ENCODE measurements around the gene NUPR1.
"Not testable (repeated sequence)": the region's sequence is repeated elsewhere in the genome, so short reads cannot be mapped to it uniquely, and the experiment has no call there.

The NUPR1 gene, protein sequence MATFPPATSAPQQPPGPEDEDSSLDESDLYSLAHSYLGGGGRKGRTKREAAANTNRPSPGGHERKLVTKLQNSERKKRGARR

DNA sequence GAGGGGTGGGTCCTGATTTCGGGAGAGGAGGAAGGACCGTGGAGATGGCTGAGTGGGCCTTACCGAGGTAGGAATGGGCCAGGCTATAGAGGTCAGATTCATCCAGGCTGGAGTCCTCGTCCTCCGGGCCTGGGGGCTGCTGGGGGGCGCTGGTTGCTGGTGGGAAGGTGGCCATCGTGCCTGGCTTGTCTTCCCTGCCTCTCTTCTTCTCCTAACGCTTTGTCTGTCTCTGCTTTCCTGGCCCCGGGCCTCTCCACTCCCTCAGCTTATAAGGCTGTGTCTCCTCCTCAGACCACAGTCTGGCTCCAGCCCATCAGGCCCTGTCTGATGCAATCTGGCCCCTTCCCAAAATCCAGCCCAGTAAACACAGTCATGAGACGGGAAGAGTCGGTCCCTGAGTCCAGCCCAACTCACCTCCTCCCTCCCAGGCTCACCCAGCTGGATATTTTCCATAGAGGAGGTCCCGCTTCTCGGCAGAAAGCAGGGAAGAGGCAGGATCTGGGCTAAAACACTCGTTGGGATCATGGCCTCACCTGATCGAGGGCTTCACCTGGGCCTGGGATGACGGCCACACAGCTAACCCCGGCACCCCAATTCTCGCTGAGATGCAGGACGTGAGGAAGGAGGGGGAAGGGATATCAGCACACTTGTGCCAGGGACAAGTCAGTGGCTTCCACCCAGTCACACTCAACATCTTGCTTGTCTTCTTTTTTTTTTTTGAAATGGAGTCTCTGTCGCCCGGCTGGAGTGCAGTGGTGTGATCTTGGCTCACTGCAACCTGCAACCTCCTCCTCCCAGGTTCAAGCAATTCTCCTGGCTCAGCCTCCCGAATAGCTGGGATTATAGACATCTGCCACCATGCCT is at the start of gene NUPR1:
Gene NUPR1 (minus strand): TSS at position 242 of the 864 bp plus-strand sequence. CDS start 67 bp downstream, at position 175.
- H3K27ac ChIP-seq, result peak within 1 kb of the TSS; percentile 84
- peak; percentile 77 for DNase-seq (ENCODE audit: low read depth, low spot score)

DNA sequence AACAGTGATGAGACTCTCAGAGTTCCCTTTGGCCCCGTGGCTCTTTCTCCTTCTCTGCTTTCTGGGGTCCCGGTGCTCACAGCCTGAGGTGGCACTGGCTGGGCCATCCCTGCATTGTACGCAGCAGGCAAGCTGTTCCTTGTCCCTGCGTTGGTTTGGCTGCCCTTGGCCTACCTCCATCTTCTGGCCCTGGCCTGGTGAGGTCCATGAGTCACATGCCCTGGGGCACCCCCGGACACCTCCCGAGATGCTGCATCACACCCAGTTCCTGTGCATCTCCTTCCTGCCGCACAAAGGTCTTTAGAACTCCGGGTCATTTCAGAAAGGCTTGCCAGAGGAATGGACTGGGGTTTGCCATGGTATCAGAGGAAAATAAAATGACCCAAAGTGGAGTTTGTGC is 48.6 kb upstream of the NUPR1 start:
- DNase-seq (ENCODE audit: low read depth, low spot score), result no peak

DNA sequence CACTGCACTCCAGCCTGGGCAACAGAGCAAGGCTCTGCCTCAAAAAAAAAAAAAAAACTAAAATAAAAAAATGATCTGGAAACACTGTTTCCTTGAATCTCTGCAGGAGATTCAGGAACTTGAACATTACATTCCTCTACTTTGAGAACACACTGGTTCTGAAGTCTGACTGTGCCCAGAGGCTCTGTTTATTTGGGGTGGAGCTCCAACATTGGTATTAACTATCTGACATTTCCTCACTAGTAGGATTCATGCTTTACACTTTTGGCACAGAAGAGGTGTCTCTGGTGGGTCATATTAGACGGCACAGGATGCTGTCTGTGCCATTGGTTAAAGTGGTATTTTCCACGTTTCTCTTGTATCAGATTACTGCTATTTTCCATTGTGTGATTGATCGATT is 47.7 kb upstream of the NUPR1 start:
- no peak for DNase-seq (ENCODE audit: low read depth, low spot score)
- H3K27ac ChIP-seq, result no peak overlapping the region

More for the DNA sequence above, 48.6 kb upstream of the NUPR1 start:
- H3K27ac ChIP-seq, result no peak overlapping the region

DNA sequence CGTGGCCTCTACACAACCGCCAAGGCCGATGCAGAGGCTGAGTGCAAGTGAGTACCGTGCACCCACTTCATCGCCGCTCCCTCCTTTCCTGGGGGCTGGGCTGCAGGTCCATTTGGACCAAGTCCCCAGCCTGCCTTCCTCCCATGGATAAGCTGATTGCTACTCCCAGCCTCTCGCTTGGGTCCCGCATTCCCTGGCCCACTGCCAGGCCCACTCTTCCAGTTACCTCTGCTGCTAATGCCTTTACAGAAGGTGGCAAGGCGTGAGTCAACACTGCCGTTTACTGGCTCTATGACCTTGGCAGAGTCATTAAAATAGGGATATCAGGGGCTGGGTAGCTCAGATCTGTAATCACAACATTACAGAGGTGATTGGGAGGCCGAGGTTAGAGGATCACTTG is 46.9 kb upstream of the NUPR1 start:
- H3K27ac ChIP-seq, result no peak overlapping the region
- no peak for DNase-seq (ENCODE audit: low read depth, low spot score)

DNA sequence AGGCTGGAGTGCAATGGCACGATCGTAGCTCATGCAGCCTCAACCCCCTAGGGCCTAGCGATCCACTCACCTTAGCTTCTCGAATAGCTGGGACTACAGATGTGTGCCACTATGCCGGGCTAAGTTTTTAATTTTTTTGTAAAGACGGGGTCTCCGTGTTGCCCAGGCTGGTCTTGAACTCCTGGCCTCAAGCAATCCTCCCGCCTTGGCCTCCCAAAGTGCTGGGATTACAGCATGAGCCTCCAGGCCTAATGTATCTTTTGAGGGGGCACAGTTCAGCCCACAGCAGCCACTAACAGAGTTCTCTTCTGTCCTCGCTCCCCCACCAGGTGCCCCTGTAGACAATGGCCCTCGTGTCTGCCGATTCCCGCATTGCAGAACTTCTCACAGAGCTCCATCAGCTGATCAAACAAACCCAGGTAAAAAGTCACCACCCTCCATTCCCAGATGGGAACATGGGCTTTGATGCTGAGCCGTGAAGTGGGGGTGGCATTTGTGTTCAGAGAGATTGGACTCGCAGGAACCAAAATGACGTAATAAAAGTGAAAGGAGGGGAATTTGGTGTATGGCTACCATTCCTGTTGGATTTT is 42.0 kb upstream of the NUPR1 start:
- DNase-seq (ENCODE audit: low read depth, low spot score), result no peak
- no peak overlapping the region for H3K27ac ChIP-seq

DNA sequence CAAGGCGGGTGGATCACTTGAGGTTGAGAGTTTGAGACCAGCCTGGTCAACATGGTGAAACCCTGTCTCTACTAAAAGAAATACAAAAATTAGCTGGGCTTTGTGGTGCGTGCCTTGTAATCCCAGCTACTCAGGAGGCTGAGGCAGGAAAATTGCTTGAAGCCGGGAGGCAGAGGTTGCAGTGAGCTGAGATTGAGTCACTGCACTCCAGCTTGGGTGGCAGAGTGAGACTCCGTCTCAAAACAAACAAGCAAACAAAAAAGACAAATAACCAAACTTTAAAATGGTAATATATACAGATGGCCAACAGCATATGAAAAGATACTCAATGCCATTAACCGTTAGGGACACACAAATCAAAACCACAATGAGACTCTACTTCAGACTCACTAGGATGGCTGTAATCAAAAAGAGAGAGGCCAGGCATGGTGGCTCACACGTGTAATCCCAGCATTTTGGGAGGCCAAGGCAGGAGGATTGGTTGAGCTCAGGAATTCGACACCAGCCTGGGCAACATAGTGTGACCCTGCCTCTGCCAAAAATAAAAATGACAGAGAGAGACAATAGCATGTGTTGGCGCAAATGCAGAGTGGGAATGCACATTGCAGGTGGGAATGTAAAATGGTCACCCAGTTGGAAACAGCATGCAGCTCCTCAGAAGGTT is 36.8 kb upstream of the NUPR1 start:
- H3K27ac ChIP-seq, result no peak overlapping the region
- no peak for DNase-seq (ENCODE audit: low read depth, low spot score)

DNA sequence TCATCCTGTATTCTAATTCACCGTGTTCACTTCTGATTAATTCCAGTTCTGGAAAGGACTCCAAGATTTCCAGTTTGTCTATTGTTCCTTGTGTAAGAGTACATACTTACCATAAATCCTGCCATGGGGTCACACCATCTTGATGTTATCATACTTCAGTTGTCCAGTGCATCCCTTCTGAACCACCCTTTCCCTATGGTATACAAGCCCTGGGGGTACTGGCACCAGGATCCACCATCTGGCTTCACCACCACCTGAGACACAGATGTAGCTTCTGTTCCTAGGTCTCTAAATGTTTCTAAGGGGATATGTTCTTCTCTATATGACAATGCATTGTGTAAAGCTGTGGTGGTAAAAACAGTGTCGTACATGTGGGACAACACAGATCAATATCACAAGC is 36.2 kb upstream of the NUPR1 start:
- DNase-seq (ENCODE audit: low read depth, low spot score), result no peak

DNA sequence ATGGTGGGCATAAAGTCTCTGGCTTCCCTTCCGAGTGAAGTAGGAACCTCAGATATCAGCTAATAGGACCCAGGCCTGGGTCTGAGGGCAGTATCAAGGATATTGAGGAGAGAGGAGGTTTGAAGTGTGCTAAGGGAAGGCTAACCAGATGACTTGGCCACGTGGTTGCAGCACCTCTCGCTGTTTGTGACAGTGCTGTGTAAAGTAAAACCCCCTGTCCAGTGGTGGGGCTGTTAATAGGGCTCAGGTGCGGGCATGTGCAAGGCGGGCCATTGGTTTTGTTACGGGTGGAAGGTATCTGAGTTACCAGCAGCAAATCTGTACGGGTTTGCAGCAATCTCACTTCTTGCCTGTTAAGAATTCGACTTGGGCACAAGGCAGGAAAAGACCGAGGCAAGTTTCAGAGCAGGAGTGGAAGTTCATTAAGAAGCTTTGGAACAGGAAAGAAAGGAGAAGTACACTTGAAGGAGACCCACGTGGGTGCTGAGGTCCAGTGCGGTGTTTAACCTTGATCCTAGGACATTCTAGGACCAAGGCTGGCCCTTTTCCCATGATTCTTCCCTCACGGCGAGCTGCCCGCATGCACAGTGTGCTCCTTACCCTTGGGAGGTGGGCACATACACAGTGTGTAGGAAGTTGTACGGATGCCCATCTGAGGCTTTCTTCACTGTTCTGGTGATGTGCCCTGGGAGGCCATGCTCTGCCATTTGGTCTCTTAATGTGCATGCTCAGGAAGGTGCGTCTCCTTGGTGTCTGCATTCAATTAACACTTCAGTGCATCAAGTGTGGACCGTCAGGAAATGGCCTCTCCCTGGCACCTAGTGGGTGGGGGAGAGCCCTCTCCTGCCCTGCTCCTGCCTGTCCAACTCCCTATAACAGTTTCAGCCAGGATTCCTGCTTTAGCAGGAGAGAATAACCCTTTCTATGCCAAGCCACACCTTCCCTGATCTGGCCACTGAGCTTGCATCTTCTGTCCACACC is 35.3 kb upstream of the NUPR1 start:
- DNase-seq (ENCODE audit: low read depth, low spot score), result no peak
- no peak overlapping the region for H3K27ac ChIP-seq

More for the DNA sequence above, 36.2 kb upstream of the NUPR1 start:
- no peak overlapping the region for H3K27ac ChIP-seq

DNA sequence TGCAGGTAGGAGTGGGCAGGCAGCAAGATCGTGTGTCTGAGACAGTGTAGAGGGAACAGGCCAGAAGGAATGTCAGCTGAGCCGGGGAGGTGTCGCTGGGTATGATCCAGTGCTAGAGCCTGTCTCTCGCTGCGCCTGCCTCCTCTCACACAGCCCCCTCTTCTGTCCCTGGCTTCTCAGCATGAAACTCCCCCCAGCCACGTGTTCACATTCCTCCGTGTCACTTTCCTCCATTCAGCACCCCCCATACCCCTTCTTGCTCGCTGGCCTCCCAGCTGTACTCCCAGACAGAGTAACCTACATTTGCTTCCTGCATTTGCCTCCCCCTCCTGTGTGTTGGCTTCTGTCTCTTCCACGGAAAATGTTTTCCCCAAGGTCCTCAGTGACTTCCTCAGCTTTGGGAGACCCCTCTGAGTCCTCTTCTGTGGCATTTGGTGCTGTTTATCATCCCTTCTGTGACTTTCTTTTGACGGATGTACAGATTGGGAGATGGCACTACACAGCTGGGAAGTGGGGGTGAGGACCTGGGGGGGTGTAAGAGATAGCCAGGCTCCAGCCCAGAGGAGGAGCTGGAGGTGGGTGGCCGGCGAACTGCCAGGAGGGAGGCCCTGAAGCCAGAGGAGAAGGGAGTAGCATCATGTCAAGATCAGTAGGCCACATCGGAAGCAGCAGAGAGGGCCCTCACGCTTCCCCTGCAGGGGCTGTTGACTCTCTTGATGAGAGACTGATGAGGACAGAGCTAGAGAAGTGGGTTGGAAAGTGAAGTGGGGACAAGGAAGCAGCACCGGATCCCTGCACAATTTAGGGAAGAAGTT is 34.1 kb upstream of the NUPR1 start:
- no peak overlapping the region for H3K27ac ChIP-seq
- no peak for DNase-seq (ENCODE audit: low read depth, low spot score)

DNA sequence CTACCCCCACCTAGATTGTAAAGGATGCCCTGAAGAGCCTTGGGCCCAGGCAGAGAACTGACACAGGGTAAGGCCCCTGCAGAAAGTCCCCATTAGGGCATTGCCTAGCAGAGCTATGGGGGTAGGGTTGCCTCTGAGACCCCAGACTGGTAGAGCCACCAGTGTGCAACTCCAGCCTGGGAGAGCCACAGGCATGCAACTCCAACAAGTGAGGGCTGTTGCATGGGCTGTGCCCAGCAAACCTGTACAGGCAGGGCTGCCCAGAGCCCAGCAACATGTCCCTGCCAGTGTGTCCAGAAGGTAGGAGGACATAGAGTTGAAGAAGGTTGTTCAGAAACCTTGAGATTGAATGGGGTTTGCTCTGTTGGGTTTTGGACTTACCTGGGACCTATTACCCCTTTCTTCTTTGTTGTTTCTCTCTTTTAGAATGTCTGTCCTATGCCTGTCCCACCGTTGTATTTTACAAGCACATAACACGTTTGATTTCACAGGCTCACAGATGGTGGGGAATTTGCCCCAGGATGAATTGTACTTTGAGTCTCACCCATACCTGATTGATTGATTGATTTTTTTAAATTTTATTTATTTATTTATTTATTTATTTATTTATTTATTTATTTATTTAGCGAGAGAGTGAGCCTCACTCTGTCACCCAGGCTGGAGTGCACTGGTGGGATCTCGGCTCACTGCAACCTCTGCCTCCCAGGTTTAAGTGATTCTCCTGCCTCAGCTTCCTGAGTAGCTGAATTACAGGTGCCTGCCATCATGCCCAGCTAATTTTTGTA is 31.4 kb upstream of the NUPR1 start:
- H3K27ac ChIP-seq, result no peak overlapping the region
- no peak for DNase-seq (ENCODE audit: low read depth, low spot score)

DNA sequence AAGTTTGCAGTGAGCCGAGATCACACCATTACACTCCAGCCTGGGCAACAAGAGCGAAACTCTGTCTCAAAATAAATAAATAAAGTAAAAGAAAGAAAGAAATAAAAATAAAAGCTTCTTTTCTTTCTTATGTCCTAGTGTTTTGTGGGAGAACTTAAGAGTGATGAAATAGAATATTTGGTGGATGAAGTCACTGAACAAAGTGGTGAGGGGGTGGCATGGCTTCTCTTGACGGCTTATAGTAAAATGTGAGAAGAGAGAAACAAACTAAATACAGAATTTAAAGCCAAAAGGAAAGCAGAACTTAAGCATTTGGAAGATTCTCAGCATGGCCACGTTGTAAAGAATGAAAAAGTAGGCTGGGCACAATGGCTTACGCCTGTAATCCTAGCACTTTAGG is 30.2 kb upstream of the NUPR1 start:
- H3K27ac ChIP-seq, result no peak overlapping the region
- DNase-seq (ENCODE audit: low read depth, low spot score), result no peak

DNA sequence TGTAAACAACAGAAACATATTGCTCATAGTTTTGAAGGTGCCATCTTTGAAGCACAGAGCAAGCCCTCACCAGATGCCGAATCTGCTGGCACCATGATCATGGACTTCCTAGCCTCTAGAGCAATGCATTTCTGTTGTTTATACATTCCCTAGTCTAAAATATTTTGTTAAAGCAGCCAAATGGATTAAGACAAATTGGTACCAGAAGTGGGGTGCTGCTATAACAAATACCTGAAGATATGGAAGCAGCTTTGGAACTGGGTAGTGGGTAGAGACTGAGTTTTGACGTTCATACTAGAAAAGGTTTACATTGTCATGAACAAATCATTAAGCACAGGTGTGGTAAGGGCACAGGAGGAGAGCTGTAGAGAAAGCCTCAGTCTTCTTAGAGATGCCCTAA is 28.5 kb upstream of the NUPR1 start:
- no peak for DNase-seq (ENCODE audit: low read depth, low spot score)
- no peak overlapping the region for H3K27ac ChIP-seq

DNA sequence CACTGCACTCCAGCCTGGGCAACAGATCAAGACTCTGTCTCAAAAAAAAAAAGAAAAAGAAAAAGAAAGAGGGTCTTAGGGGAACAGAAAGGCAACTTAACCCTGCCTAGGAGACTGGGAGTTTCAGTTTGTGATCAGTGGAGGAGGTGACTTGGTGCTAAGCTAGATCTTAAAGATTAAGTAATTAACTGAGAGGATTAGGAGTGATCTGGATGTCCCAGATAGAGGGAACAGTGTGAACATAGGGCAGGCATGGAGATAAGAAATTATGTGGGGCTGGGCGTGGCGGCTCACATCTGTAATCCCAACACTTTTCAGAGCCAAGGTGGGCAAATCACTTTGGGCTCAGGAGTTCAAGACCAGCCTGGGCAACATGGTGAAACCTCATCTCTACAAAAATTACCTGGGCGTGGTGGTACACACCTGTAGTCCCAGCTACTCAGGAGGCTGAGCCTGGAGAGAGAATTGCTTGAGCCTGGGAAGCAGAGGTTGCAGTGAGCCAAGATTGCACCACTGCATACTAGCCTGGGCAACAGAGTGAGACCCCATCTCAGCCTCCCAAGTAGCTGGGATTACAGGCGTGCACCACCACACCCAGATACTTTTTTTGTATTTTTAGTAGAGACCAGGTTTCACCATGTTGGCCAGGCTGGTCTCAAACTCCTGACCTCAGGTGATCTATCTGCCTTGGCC is 27.6 kb upstream of the NUPR1 start:
- H3K27ac ChIP-seq; DNase-seq (ENCODE audit: low read depth, low spot score): not testable (repeated sequence)

DNA sequence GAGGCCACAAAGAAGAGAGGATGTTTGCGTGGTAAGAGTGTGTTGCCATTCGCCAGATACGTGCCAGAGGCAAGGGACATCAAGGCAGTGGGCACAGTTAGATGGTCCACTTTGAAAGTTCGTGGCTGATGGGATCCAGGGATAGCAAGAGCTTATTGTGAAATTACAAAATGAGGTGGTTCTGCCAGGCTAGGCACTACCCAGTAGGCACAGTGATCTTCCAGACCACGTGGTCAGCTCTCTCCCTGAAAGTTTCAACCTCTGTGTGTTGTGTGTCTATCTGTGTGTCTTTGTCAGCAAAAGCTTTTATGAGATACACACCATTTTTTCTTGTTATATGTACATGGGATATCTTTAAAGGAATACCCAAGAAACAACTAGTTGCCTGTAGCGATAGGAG is 24.4 kb upstream of the NUPR1 start:
- DNase-seq (ENCODE audit: low read depth, low spot score), result no peak

DNA sequence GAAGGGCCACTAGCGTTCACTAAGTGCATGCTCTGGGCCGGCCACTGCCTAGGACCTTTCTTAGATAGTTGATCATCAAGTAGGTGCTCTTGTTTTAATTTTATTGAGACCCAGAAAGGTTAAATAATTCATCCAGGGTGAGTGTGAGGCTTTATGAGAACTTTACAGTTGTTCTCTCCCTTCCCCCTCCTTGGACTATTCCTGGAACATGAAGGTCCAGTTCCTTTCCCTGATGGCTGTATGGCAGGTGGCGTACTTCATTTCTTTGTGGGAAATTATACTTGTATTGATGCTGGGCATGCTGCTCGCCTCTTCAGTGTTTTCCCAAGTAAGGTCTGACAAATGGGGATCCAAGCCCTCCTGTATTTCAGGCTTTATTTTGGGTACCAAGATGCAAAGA is 23.4 kb upstream of the NUPR1 start:
- DNase-seq (ENCODE audit: low read depth, low spot score), result no peak
- H3K27ac ChIP-seq, result no peak overlapping the region

More for the DNA sequence above, 24.4 kb upstream of the NUPR1 start:
- no peak overlapping the region for H3K27ac ChIP-seq

DNA sequence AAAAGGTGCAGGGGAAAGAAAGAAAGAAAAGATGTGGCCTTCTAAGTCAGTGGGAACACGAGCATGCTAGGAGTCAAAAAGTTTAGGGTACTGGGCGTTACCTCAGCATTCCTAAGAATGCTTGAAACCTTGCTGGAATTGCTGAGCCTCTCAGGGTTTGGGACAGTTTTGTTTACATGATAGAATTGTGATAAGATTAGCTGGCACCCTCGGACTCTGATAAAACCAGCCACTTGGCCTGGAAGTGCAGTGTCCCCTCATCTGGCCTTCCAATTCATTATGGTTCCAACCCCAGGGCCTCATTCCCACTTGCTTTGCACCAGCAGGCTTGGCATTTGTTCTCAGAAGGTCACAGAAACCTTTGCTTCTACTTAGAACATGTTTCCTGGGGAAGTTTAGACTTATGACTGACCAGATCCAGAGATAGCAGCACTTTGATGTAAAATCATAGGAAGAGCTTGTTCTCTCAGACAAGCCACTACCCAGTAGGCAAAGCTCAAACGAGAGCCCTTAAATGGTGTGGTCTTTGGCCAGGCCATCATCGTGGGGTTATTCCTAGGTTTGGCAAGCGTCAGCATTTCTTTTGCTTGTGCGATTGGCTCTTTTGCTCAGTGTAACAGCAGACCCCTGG is 22.9 kb upstream of the NUPR1 start:
- DNase-seq (ENCODE audit: low read depth, low spot score), result no peak
- H3K27ac ChIP-seq, result no peak overlapping the region

DNA sequence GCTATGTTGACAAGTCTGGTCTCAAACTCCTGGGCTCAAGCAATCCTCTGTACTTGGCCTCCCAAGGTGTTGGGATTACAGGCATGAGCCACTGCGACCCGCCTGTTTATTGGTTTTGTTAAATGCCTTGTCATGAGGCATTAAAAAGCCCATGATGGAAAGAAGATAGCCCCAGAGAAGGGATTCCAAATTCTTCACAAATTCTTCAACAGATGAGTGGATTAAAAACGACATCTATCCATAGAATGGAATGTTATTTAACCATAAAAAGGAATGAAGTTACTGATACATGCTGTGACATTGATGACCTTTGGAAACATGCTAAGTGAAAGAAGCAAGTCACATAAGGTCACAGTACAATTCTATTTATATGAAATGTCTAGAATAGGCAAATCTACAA is 19.7 kb upstream of the NUPR1 start:
- DNase-seq (ENCODE audit: low read depth, low spot score), result no peak
- H3K27ac ChIP-seq, result no peak overlapping the region

Data from epithelial cell of prostate (primary cell).